Left colon (tissue), 2 donors: ENCODE data around the gene SLC7A14. TPM values are rescaled to one million over a fixed set of nuclear protein-coding genes. Genes with fewer than 3 reads are reported as not detected.

Experiments used
- ATAC-seq: fragments of 200-7000 bp; cut with Tn5 transposase; one replicate; pipeline ENCODE4 v1.9.1; 2020; ENCODE audit warnings: mild to moderate bottlenecking, moderate library complexity
- DNase-seq, 2 donors: peaks; one replicate each; pipeline ENCODE4 v3.0.0-alpha.2; 2020
- intact Hi-C, 2 donors: fragments of 100-400 bp; cut with DNase I in 1 of 2; cut with micrococcal nuclease in 1 of 2; formaldehyde crosslinking; loops; one replicate each; pipeline versions ENCODE4 v1.11.2 to v1.14.0; 2022; cut with DNase I, micrococcal nuclease
- total RNA-seq, 2 donors: library from RNA; stranded (reverse); fragmentation: NEBNext Ultra II Directional; extraction: Animal tissue kit (Norgen Biotek cat#: 25700); gene quantifications; one replicate each; pipeline ENCODE4 v1.2.1, GENCODE V29; 2021
- donor health status: DM: no; HTN: no; CAD: no.
- donor health status: DM: yes; HTN: yes; CAD: no.

Gene SLC7A14
- total RNA-seq, 2 donors from 2014 or later: 0.15 to 0.34 TPM

DNA sequence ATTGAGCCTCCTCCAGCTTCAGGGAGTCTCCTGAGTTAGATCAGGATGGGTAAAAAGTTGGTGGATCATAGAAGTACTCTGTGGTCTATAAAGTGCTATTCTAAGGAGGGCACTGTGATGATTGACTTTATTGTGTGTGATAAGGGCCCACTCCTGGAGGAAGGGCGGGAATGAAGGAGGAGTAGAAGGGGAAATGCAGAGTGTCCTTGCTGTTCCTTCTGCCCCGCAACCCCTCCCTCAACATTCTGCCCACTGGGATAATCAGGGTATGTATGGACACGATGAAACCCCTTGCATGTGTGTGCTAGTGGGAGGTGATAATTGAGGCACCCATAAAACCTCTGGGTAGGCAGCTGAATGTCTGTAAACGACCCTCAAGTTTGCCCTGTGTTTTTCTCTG lies 101.0 kb downstream of the SLC7A14 start:
- no peak for DNase-seq
- intact Hi-C loops: no loop called here
- no peak for ATAC-seq

- ATAC-seq: no peak
- intact Hi-C loops: no loop called here
Measured at GRCh38 chr3:170483485-170484262, 102.2 kb downstream of the SLC7A14 start.

GRCh38 chr3:170482199-170482598 lies 103.7 kb downstream of the SLC7A14 start:
- no peak for DNase-seq
- no peak for ATAC-seq
- intact Hi-C loops: no loop called here

More at GRCh38 chr3:170483485-170484262, 102.2 kb downstream of the SLC7A14 start:
- no peak for DNase-seq

DNA sequence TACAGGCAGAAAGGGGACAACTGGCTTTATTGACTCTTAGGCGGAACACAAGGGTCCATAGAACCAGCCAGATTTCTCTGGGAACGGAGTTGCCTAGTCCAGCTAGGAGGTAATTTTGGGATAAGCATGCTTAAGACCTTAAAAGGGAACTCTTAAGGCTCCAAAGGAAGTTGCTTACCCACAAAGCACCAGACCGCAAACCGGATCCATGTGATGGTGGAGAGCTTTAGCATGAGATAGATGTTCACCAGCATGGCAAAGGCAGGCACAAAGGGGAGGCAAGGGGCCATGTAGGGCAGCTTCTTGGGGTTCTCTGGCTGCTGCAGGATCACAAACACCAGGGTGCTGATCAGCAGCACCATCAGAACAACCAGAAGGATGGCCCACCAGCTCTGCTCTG lies 105.8 kb downstream of the SLC7A14 start:
- DNase-seq (no peak), ATAC-seq (no peak)
- intact Hi-C loops: no loop called here

- ATAC-seq (no peak), DNase-seq (no peak)
- intact Hi-C loops: no loop called here
Measured at GRCh38 chr3:170477395-170477794, 108.5 kb downstream of the SLC7A14 start.

- intact Hi-C loops: no loop called here
- ATAC-seq: no peak
- DNase-seq: no peak
Measured at GRCh38 chr3:170476291-170476690, 109.6 kb downstream of the SLC7A14 start.

DNA sequence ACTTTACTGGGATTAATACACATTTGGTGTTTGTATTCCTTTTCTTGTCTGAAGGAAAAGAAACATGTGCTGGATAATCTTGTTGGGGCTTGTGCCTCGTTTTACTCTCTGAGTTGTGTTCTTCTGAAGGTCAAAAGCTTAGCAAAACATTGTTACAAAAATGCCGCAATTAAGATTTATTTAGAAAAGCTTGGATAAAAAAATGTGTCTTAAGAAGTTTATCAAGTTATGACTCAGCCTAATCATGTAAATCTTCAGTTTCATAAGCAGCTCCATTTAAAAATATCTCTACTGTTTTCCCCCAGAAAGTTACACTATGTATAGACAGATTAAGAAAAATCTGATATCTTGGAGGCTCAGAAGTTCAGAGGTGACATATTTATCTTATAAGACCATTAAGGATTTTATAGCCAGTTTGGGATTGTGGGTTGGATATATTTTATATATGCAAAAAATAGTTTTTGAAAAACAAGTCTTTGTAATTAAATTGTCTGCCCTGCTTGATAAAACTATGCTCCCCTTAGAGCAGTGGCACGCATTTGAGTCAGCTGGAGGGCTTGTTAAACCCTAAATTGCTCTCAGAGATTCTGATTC lies 110.7 kb downstream of the SLC7A14 start:
- intact Hi-C loops: no loop called here
- ATAC-seq (no peak), DNase-seq (no peak)

- DNase-seq: no peak
- ATAC-seq: no peak
Measured at GRCh38 chr3:170473358-170473757, 112.5 kb downstream of the SLC7A14 start.

GRCh38 chr3:170471149-170471548 lies 114.7 kb downstream of the SLC7A14 start:
- ATAC-seq: no peak
- intact Hi-C loops: no loop called here

More at GRCh38 chr3:170473358-170473757, 112.5 kb downstream of the SLC7A14 start:
- intact Hi-C loops: no loop called here

GRCh38 chr3:170470063-170471016 lies 115.5 kb downstream of the SLC7A14 start:
- no peak for DNase-seq
- intact Hi-C loops: no loop called here
- no peak for ATAC-seq

More at GRCh38 chr3:170471149-170471548, 114.7 kb downstream of the SLC7A14 start:
- no peak for DNase-seq

DNA sequence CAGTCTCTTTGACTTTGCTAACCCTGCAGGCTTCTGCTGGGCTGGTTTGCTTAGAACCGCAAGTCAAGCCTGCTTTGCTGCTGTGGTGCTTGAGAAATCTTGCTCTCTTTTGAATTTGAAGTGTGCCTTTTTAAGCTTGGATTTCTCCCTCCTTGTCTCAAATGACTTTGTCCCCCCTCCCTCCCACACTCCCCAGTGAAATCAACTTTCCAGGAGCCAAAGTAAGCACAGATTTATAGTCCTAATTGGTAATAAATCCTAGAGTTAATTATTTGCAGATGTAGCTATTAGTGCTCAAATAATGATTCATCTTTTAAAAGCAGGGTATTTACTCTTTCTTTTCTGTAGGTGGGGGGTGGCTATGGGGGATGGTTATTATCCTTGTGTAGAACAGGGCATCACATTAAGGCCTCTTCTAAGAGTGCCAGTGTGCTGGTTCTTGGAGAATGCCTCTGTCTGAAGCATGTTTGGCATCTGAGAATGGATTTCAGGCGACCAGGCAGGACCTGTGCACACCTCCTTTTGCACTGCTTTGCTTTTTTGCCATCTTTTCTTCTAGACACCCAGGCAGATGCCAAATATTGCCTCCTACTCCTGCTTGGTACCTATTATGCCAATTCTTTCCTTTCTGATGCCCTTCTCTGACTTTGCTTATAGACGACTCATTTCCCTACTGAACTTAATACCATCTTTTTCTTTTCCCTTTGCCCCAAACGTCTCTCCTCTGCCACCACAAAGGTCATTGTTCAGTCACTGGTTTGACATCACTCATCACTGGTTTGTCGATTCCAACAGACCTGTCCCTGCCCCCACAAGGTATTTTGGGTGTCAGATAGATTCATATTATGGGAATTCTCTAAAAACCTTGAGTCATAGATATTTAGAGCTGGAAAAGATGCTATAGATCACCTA lies 116.5 kb downstream of the SLC7A14 start:
- ATAC-seq (no peak), DNase-seq (no peak)
- intact Hi-C loops: no loop called here

- intact Hi-C loops: no loop called here
- DNase-seq: no peak
- ATAC-seq: no peak
Measured at GRCh38 chr3:170467571-170468147, 118.2 kb downstream of the SLC7A14 start.

GRCh38 chr3:170467007-170467406 lies 118.9 kb downstream of the SLC7A14 start:
- ATAC-seq (no peak), DNase-seq (no peak)
- intact Hi-C loops: no loop called here

- DNase-seq: no peak
- ATAC-seq: peak; percentile 48
- intact Hi-C loops: no loop called here
Measured at GRCh38 chr3:170465955-170466354, 119.9 kb downstream of the SLC7A14 start.

- intact Hi-C loops: no loop called here
- DNase-seq (no peak), ATAC-seq (no peak)
Measured at GRCh38 chr3:170463011-170463410, 122.9 kb downstream of the SLC7A14 start.

DNA sequence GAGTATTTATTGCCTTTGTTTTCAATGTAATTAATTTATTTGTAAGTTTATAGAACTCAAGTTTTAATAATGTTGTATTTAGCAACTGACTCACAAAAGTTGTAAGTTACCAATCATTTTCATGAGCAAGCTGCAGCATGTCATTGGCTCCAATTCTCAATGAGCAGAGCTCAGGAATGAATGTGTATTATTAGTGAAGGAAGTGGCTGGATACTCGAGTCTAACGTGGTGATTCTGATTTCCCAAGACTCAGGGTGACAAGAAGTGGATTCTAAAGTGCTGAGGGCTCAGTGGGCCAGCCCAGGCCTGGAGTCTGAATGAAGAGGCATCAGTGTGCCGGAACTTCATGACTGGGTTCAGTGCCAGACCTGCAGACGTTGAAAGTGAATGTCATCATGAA lies 127.6 kb downstream of the SLC7A14 start:
- DNase-seq: no peak
- ATAC-seq: no peak
- intact Hi-C loops: no loop called here

DNA sequence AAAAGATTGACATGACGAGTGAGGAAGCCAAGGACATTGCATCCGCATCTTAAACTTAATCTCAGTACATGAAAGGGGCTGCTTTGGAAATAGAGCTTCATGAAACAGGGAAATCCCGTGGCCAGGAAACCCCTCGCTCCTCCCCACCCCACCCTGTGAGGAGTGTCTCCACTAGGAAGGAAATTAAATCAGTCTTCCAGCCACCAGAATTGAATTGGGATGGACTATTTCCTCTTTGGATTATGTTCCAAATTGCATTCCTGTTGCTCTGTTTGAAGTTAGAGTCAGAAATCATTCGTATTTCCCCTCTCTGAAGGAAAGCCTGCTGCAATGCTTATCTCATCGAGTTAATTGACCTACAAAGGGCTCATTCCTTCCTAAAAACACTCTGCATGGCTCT lies 131.4 kb downstream of the SLC7A14 start:
- ATAC-seq: no peak
- intact Hi-C loops: no loop called here

DNA sequence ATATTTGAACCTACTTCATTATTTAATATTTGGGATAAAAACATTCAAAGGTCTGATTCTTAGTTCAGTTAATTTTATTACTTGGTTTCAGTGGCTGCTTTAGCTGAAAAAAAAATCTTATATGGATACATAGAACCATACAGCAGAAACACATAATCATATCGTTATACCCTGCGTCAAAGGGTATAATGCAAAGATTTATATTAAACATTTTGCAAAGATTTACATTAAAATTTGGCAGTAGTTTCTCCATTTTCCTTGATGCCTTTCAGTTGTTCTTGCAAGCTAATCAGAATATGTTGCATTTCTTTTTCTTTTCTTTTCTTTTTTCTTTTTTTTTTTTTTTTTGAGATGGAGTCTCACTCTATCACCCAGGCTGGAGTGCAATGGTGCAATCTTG lies 135.8 kb downstream of the SLC7A14 start:
- DNase-seq: no peak
- intact Hi-C loops: no loop called here

More for the DNA sequence above, 131.4 kb downstream of the SLC7A14 start:
- DNase-seq: no peak

More for the DNA sequence above, 135.8 kb downstream of the SLC7A14 start:
- ATAC-seq: no peak
